NB4 (cell line): Measurements from ENCODE around the gene ULBP2.

Source experiments
- DNase-seq: peaks from one replicate; pipeline ENCODE4 v3.0.0; 2010; ENCODE audit warnings: low read depth
- H3K4me3 ChIP-seq: one replicate; pipeline ENCODE4 v1.5.1; 2011; ENCODE audit warnings: mild to moderate bottlenecking, low read depth, low read length, moderate library complexity
- CTCF ChIP-seq: IDR thresholded peaks from one replicate; pipeline ENCODE4 v1.5.1; 2012; ENCODE audit warnings: low read depth, low read length
- MAX ChIP-seq: IDR thresholded peaks from 2 replicates; pipeline ENCODE4 v1.6.1; 2011; ENCODE audit warnings: low read depth, low read length
- MYC ChIP-seq: IDR thresholded peaks from 2 replicates; pipeline ENCODE4 v1.6.1; 2011; ENCODE audit warnings: low read depth, low read length
- POLR2A ChIP-seq: IDR thresholded peaks from 2 replicates; pipeline ENCODE4 v1.6.1; 2011; ENCODE audit warnings: mild to moderate bottlenecking; ENCODE audit not compliant: insufficient read length; ENCODE audit errors: extremely low read depth

Gene ULBP2

GRCh38 chr6:149897855-149898744, 43.7 kb upstream of the ULBP2 start, which contains the start of gene RAET1E:
Gene RAET1E, minus strand, starts transcription at chr6:149898113. Its CDS starts 7,212 bp downstream, at chr6:149890901.
- DNase-seq, result no peak
- TF ChIP-seq POLR2A (no peak), MAX (no peak), CTCF (no peak), MYC (no peak)
- H3K4me3 ChIP-seq, result no peak within 1 kb of the TSS

GRCh38 chr6:149898966-149899365, 42.8 kb upstream of the ULBP2 start:
- no peak for DNase-seq
- TF ChIP-seq MAX (no peak), CTCF (no peak), MYC (no peak), POLR2A (no peak)
- no peak overlapping the region for H3K4me3 ChIP-seq

- H3K4me3 ChIP-seq, result no peak overlapping the region
- TF ChIP-seq MAX (no peak), CTCF (no peak), MYC (no peak), POLR2A (no peak)
- no peak for DNase-seq
Observed at GRCh38 chr6:149899486-149899885, 42.3 kb upstream of the ULBP2 start.

- TF ChIP-seq POLR2A (no peak), CTCF (no peak), MYC (no peak), MAX (no peak)
- H3K4me3 ChIP-seq, result no peak overlapping the region
- no peak for DNase-seq
Observed at GRCh38 chr6:149899926-149900619, 41.7 kb upstream of the ULBP2 start.

- DNase-seq, result no peak
- TF ChIP-seq CTCF (no peak), MYC (no peak), POLR2A (no peak), MAX (no peak)
- H3K4me3 ChIP-seq, result no peak overlapping the region
Observed at GRCh38 chr6:149900620-149901443, 41.0 kb upstream of the ULBP2 start.
